Ishikawa (cell line): ENCODE results near the gene NDRG3.

Source experiments
- CEBPB ChIP-seq: IDR thresholded peaks from 2 replicates; pipeline ENCODE4 v1.6.1; 2012
- CREB1 ChIP-seq: IDR thresholded peaks from 2 replicates; pipeline ENCODE4 v1.6.1; 2012; ENCODE audit warnings: low read depth
- EGR1 ChIP-seq: IDR thresholded peaks from 2 replicates; pipeline ENCODE4 v1.6.1; 2012
- EP300 ChIP-seq: IDR thresholded peaks from 2 replicates; pipeline ENCODE4 v1.6.1; 2012; ENCODE audit warnings: borderline replicate concordance
- MAX ChIP-seq: IDR thresholded peaks from 2 replicates; pipeline ENCODE4 v1.6.1; 2012
- REST ChIP-seq: IDR thresholded peaks from 2 replicates; pipeline ENCODE4 v1.6.1; 2012; ENCODE audit warnings: low read depth, mild to moderate bottlenecking
- TAF1 ChIP-seq: IDR thresholded peaks from 2 replicates; pipeline ENCODE4 v1.6.1; 2012; ENCODE audit warnings: low read depth, mild to moderate bottlenecking
- TCF12 ChIP-seq: IDR thresholded peaks from 2 replicates; pipeline ENCODE4 v1.6.1; 2012; ENCODE audit warnings: low read depth
- TEAD4 ChIP-seq: IDR thresholded peaks from 2 replicates; pipeline ENCODE4 v1.6.1; 2012
- USF1 ChIP-seq: IDR thresholded peaks from 2 replicates; pipeline ENCODE4 v1.6.1; 2012
- YY1 ChIP-seq: IDR thresholded peaks from 2 replicates; pipeline ENCODE4 v1.6.1; 2012; ENCODE audit warnings: low read depth
- ZBTB7A ChIP-seq: IDR thresholded peaks from 2 replicates; pipeline ENCODE4 v1.6.1; 2012; ENCODE audit warnings: low read depth

GRCh38 chr20:36791862-36792261, 46.0 kb upstream of the NDRG3 start:
- TF ChIP-seq YY1 (no peak), TCF12 (no peak), CREB1 (no peak), EGR1 (no peak), REST (no peak), TEAD4 (no peak), CEBPB (no peak), TAF1 (no peak), ZBTB7A (no peak), MAX (no peak), EP300 (no peak), USF1 (no peak)
